GM12801 (cell line): ENCODE measurements around the gene CARD6.

ENCODE experiments used
- CTCF ChIP-seq: IDR thresholded peaks from one replicate; pipeline ENCODE4 v1.5.1; 2011; ENCODE audit warnings: control low read depth; ENCODE audit not compliant: insufficient read length; ENCODE audit errors: extremely low read depth

The CARD6 gene

DNA sequence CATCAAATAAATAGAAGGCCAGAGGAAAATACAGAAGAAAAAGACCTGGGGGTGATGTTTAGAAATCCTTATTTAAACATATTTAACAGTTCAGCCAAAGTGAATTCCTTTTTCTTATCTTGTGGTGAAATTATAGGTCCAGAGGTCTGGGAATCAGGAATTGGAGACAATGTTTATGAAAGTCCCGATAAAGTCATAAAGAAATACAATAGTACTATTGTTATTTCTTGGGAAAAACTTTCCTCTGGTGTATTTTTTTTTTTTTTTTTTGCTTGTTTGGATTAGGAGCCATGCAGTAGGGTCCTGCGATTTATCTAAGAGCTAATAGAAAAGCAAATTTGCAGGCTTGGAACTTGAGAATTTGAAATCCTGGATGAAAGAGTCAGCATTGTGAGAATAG, 68.6 kb downstream of the CARD6 start:
- no peak for TF ChIP-seq CTCF
